Rectal smooth muscle tissue (tissue), 1 donor: Measurements from ENCODE around the gene COL6A2.
"Not testable (repeated sequence)": the region's sequence is repeated elsewhere in the genome, so short reads cannot be mapped to it uniquely, and the experiment has no call there.

ENCODE experiments used
- H3K27ac ChIP-seq: one replicate; pipeline ENCODE4 v1.7.0; 2013; ENCODE audit warnings: low read depth, low read length, inconsistent platforms
- H3K27me3 ChIP-seq: one replicate; pipeline ENCODE4 v1.7.0; 2013; ENCODE audit warnings: low read length; ENCODE audit not compliant: control insufficient read depth, insufficient read depth
- H3K36me3 ChIP-seq: one replicate; pipeline ENCODE4 v1.7.0; 2013; ENCODE audit warnings: low read length; ENCODE audit not compliant: control insufficient read depth, insufficient read depth
- H3K4me1 ChIP-seq: one replicate; pipeline ENCODE4 v1.7.0; 2013; ENCODE audit warnings: low read length; ENCODE audit not compliant: control insufficient read depth, insufficient read depth
- H3K4me3 ChIP-seq: one replicate; pipeline ENCODE4 v1.7.0; 2013; ENCODE audit warnings: low read length
- H3K9ac ChIP-seq: one replicate; pipeline ENCODE4 v1.7.0; 2013; ENCODE audit warnings: low read length

COL6A2 gene

GRCh38 chr21:46131838-46132651, 34.1 kb downstream of the COL6A2 start:
- Histone ChIP-seq H3K4me1 (no peaks in the 10 kb centered on the region), H3K36me3 (peaks cover 5% of the 10 kb centered on the region), H3K4me3 (no peak overlapping the region), H3K27me3 (no peaks in the 10 kb centered on the region), H3K9ac (no peak overlapping the region), H3K27ac (no peak overlapping the region)

GRCh38 chr21:46135782-46136395, 38.0 kb downstream of the COL6A2 start:
- H3K36me3 ChIP-seq: no peaks in the 10 kb centered on the region
- no peak overlapping the region for H3K4me3 ChIP-seq
- no peak overlapping the region for H3K9ac ChIP-seq
- H3K27me3 ChIP-seq: no peaks in the 10 kb centered on the region
- H3K4me1 ChIP-seq: no peaks in the 10 kb centered on the region
- H3K27ac ChIP-seq: no peak overlapping the region

- H3K4me3 ChIP-seq: no peak overlapping the region
- H3K27me3 ChIP-seq: no peaks in the 10 kb centered on the region
- H3K36me3 ChIP-seq: no peaks in the 10 kb centered on the region
- no peak overlapping the region for H3K9ac ChIP-seq
- no peak overlapping the region for H3K27ac ChIP-seq
- no peaks in the 10 kb centered on the region for H3K4me1 ChIP-seq
Observed at GRCh38 chr21:46136739-46137349, 38.9 kb downstream of the COL6A2 start.

- no peaks in the 10 kb centered on the region for H3K27me3 ChIP-seq
- no peak overlapping the region for H3K4me3 ChIP-seq
- no peaks in the 10 kb centered on the region for H3K36me3 ChIP-seq
- no peak overlapping the region for H3K27ac ChIP-seq
- H3K9ac ChIP-seq: no peak overlapping the region
- no peaks in the 10 kb centered on the region for H3K4me1 ChIP-seq
Observed at GRCh38 chr21:46137908-46138307, 40.0 kb downstream of the COL6A2 start.

- no peaks in the 10 kb centered on the region for H3K4me1 ChIP-seq
- no peak overlapping the region for H3K4me3 ChIP-seq
- H3K9ac ChIP-seq: no peak overlapping the region
- no peaks in the 10 kb centered on the region for H3K27me3 ChIP-seq
- H3K27ac ChIP-seq: no peak overlapping the region
- H3K36me3 ChIP-seq: no peaks in the 10 kb centered on the region
Observed at GRCh38 chr21:46138383-46138970, 40.6 kb downstream of the COL6A2 start.

GRCh38 chr21:46139686-46140085, 41.8 kb downstream of the COL6A2 start:
- no peak overlapping the region for H3K9ac ChIP-seq

GRCh38 chr21:46140352-46141003, 42.6 kb downstream of the COL6A2 start:
- H3K36me3 ChIP-seq, H3K27me3 ChIP-seq: not testable (repeated sequence)

More at GRCh38 chr21:46139686-46140085, 41.8 kb downstream of the COL6A2 start:
- Histone ChIP-seq H3K4me3 (no peak overlapping the region), H3K4me1 (peaks cover 5% of the 10 kb centered on the region), H3K36me3 (no peaks in the 10 kb centered on the region), H3K27me3 (no peaks in the 10 kb centered on the region), H3K27ac (no peak overlapping the region)

GRCh38 chr21:46141767-46142581, 44.1 kb downstream of the COL6A2 start:
- no peaks in the 10 kb centered on the region for H3K27me3 ChIP-seq
- H3K4me1 ChIP-seq: peaks cover 5% of the 10 kb centered on the region
- no peaks in the 10 kb centered on the region for H3K36me3 ChIP-seq
- H3K9ac ChIP-seq: no peak overlapping the region
- no peak overlapping the region for H3K27ac ChIP-seq
- H3K4me3 ChIP-seq: no peak overlapping the region

More at GRCh38 chr21:46140352-46141003, 42.6 kb downstream of the COL6A2 start:
- not testable (repeated sequence) for H3K4me3 ChIP-seq, H3K4me1 ChIP-seq, H3K27ac ChIP-seq, H3K9ac ChIP-seq

- H3K4me3 ChIP-seq: no peak overlapping the region
- H3K27ac ChIP-seq: no peak overlapping the region
- no peak overlapping the region for H3K9ac ChIP-seq
- H3K27me3 ChIP-seq: no peaks in the 10 kb centered on the region
- no peaks in the 10 kb centered on the region for H3K36me3 ChIP-seq
- peaks cover 5% of the 10 kb centered on the region for H3K4me1 ChIP-seq
Observed at GRCh38 chr21:46142582-46143473, 44.9 kb downstream of the COL6A2 start.

GRCh38 chr21:46144464-46145070, 46.7 kb downstream of the COL6A2 start:
- Histone ChIP-seq H3K4me3 (no peak overlapping the region), H3K27me3 (no peaks in the 10 kb centered on the region), H3K36me3 (no peaks in the 10 kb centered on the region), H3K4me1 (peaks cover 5% of the 10 kb centered on the region), H3K27ac (no peak overlapping the region), H3K9ac (no peak overlapping the region)
